HG03571 (cell line): Measurements from ENCODE around the gene NGB.
"Not testable (repeated sequence)": the region's sequence is repeated elsewhere in the genome, so short reads cannot be mapped to it uniquely, and the experiment has no call there.

Experiments used
- ATAC-seq: cut with Tn5 transposase; IDR thresholded peaks from one replicate; pipeline ENCODE4 v1.9.1; 2021; ENCODE audit not compliant: unreplicated experiment

NGB gene, protein sequence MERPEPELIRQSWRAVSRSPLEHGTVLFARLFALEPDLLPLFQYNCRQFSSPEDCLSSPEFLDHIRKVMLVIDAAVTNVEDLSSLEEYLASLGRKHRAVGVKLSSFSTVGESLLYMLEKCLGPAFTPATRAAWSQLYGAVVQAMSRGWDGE

DNA sequence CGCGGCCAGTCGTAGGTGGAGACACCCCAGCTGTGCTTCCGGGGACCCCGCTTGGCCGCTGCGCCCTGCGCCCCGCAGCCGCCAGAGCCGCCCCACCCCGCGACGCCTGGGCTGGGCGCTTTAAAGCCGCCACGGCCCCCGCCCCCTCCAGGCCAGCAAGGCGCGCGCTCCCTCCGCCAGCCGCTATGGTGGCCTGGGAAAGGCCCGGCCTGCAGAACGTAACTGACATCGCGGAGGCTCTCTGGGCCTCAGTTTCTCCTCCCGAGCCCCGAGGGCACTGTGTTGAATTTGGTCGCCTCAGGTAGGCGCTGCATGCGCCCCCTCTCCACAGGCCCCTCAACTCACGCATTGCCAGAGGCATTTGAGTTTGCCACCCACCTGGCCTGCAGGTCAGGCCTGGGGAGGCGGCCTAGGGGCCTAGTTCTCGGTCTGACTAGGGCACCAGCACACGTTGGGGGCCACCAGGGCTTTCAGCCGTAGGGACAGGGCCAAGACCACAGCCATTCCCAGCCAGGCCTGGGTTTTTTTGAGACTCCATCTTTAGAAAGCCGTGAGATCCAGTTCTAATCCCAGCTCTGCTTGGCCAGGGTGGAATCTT, at the start of gene NGB:
Gene NGB (minus strand): TSS at position 94 of the 598 bp plus-strand sequence. CDS start 269 bp downstream, outside the sequence.
- ATAC-seq: no peak

DNA sequence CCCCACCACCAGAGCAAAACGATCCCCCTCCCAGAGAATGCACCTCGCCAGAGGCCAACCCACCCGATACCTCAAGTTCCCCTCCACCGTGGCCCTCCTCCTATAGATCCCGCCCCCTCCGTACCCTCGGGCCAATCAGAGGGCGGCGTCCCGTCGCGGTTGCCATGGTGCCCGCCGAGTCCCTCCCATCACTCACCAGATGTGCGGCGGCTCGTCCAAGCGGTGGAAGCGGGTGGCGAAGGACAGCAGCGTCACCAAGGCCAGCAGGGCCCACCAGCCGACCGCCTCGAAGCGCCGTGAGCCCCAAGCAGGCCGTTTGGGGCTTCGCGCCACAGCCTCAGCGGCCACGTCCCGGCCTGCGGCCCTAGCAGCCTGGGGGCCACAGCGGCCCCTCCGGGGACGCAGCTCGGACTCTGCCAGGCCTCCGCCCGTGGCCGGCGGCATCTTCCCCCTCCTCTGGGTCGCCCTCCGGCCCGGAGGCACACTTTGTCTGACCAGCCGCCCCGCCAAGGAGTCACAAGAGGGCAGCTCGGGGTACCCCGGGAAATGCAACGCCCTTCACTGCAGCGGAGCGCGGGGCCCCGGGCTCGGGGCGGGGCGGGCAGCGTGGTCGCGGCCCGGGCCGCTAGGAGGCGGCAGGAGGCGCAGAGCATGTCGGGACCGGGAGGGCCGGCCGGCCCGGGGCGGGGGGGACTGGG, 49.4 kb upstream of the NGB start, which contains the start of gene POMT2:
Gene POMT2 (minus strand): TSS at position 646 of the 698 bp plus-strand sequence. CDS start 202 bp downstream, at position 444.
- peak; percentile 65 for ATAC-seq

DNA sequence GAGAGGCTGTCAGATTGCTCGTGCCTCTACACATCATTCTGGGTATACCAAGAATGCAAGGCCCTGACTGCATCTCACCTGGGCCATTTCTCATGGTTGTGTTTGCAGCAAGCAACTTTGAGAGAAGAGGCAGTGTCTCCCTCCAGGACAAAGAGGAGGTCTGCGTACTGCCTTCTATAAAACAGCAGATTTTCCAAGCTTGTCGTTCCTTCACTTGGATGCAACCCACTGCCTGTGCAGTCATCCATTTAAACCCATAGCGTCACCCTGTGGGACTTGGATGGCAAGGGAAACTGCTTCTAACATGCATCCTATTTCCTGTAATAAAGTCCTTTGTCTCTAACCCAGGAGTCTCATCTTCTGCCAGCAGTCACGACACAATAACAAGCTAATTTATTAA, 48.4 kb upstream of the NGB start:
- ATAC-seq: no peak

DNA sequence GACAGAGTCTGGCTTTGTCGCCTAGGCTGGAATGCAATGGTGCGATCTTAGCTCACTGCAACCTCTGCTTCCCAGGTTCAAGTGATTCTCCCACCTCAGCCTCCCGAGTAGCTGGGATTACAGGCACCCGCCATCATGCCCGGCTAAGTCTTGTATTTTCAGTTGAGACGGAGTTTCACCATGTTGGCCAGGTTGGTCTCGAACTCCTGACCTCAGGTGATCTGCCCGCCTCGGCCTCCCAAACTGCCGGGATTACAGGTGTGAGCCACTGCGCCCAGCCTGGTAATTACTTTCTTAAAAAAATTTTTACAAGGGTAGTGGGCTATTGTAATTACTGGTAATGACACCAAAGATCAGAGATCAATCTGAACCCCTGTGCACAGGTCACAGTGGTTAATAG, 47.8 kb upstream of the NGB start:
- not testable (repeated sequence) for ATAC-seq

- no peak for ATAC-seq
Measured at GRCh38 chr14:77318006-77318553, 47.1 kb upstream of the NGB start.

DNA sequence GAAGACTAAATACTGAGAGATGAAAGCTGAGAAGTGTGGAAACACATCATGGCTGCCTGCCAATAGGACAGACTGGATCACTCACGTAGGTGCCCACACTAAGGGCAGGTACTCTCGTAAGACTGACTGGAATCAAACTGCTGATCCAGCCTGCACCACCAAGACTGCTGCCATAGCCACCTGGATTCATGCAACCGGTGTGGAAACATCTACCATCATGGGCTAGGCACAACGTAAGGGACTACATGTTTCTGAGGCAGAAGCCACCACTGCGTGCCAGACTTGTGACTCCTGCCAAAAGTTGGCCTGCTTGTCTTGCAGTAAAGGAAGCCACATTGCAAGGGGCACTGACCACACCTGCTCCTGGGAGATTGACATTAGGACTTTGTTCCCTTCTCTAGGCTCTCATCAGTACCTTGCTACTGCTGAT, 45.9 kb upstream of the NGB start:
- ATAC-seq: no peak

DNA sequence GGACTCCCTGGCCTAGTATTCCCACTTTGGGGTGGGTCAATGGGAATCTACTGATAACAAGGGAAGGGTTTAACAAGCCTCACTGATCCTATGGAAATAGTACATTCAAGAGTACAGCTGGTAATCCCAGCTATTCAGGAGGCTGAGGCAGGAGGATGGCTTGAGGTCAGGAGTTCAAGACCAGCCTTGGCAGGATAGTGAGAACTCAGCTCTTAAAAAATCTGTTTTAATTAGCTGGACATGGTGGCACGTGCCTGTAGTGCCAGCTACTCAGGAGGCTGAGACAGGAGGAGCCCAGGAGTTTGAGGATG, 45.1 kb upstream of the NGB start:
- ATAC-seq: no peak

GRCh38 chr14:77314539-77315457, 43.8 kb upstream of the NGB start:
- no peak for ATAC-seq

DNA sequence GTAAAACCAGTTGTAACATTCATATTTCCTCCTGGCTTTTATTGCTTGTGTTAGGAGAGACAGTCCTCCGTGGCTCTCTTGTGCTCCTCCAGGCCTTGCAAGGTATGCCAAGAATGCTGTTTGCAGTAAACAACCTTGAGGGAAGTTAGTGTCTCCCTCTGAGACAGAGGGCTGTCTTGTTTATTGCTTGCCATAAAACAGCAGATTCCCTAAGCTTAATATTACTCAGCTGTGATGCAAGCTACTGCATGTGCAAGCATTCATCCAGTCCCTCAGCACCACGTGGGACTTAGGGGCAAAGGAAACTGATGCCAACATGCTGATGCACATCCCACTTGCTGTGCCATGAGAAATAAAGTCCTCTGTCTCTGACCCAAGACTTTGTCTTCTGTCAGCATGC, 43.0 kb upstream of the NGB start:
- no peak for ATAC-seq

GRCh38 chr14:77313371-77313770, 42.4 kb upstream of the NGB start:
- no peak for ATAC-seq

- ATAC-seq: no peak
Measured at GRCh38 chr14:77311217-77311616, 40.2 kb upstream of the NGB start.

DNA sequence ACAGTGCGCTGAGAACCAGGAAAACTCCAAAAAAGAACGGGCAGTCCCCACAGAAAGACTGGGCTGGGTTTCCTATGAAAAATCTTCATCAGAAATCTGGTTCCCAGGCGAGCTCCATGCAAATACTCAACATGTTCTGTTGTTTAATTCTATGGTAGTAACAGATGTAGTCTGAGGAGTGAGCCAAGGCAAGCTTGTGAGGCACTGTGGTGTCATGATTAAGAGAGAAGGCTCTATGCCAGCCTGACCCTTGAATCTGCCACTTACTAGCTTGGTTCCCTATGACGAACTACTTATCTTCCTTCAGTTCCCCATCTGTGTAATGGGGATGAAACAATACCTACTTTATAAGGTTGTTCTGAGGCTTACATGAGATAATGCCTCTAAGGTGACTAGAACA, 39.0 kb upstream of the NGB start:
- no peak for ATAC-seq

DNA sequence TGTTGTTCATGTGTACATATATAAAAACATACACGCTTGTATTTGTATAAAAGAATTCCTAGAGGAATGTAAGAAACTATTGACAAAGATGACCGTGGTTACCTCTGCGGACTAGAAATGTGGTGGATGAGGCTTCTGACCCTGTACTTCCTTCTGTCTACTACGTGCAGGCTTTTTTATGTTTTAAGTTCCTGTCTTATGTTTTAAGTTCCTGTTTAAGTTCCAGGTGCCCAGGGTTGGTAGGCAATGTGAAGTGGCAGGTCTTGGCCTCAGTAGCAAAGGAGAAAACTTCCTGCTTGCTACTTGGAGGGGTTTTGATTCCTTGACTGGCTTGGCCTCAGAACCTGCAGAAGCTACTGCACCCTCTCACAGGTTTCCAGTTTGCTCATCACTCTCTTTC, 38.1 kb upstream of the NGB start:
- no peak for ATAC-seq

DNA sequence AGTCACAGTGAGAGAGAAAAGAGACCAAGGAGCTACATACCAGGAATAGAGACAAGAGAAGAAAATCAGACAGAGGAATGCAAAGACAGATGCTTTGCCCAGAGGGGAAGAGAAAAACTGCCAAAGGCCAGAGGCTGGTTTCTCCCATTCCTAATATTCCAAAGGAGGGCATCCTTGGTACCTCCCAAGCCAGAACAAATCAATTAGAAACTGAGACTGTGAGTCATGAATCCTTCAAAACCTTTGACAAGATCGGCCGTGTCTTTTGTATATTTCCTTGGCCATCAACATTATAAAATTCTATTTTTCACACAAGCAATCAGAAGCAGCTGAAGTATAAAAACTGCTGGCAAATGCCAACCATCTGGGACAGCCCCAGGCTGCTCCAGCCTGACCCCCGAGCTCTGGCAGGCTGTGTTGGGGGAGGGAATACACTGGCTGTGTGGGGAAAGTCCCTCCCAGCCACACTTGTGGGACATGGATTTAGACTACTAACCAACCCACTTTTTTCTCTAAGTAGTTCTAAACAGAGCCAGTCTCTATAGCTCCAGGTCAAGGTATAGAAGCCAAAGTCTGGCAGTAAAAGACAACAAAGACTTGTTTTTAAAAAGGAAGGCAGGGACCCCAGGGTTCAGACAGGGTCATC, 36.0 kb upstream of the NGB start:
- ATAC-seq: no peak

DNA sequence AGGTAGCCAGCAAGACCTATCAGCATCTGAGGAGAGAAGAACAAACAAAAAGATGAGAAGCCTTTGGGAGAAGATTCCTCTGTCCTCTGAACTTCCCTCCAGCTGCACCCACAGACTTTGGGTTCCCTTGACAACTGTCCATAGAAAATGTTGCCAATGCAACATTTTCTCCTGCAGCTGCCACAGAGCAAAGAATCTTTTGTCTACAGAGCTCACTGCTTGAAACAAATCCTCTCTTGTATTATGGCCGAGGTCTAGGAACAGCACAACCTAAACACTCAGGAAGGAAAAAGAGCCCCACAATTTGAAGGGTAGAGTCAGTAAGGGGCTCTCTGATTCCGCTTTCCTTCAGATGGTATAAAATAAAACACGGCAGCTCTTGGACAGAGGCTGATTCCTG, 35.4 kb upstream of the NGB start:
- ATAC-seq: no peak

DNA sequence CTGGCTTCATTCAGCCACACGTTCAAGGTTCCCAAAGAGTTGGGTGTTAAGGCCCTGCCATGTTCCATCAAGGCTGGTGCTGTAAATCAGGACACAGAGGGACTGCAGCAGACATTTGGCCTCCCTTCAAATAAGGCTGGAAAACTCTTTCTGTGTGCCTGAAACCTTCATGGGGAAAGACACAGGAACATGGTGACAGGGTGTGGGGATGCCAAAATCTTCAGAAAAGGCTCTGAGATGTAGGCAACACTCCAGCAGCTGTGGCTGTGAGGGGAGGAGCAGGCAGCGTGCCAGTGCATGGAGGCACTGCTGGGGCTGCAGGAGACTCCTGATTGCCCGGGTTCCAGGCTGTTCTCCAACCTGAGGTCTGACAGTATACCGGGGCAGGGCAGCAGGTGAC, 34.7 kb upstream of the NGB start:
- ATAC-seq: no peak

GRCh38 chr14:77303417-77304156, 32.6 kb upstream of the NGB start:
- ATAC-seq: no peak

DNA sequence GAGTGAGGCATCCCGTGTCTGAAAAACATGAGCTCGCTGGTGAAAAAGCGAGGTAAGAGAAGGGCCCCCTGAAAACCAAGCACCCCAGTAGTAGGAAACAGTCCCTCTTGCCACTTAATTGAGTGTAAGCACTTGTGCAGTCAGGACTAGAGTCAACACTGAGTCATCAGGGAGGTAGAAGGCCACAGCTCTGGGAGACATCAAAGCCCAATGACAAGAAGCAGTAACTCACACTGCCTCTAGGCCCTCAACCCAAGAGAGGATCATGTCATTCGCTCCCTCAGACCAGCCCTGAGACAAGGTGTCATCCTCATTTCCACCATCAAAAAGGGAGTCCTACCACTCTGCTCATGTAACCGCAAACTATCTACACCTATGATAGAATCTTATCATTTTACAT, 31.9 kb upstream of the NGB start:
- ATAC-seq: no peak

DNA sequence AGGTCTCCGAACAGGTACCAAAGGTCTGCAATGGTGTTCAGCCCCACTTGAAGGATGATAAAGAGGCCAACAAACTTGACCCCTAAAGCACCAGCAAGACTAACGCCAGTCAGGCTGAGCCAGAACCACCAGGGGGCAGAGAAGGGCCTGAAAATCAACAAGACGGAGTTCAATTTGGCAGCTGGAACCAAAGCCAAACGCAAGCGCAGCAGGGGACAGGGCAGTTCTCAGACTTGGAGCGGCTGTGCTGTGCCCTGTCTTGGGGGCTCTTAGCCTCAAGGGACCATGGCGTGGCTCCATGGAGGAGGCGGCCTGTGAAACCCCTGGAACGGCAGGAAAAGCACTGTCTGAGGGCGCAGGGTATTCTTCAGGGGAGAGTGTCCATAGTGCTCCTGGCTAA, 30.1 kb upstream of the NGB start:
- no peak for ATAC-seq

GRCh38 chr14:77299771-77300170, 28.8 kb upstream of the NGB start:
- no peak for ATAC-seq
